Measurements from ENCODE around the gene ORMDL1.

GRCh38 chr2:189821953-189822748 is 38.0 kb upstream of the ORMDL1 start:
- TF ChIP-seq EZH2 (IDR thresholded peaks at IDR 0.05; ENCODE audit: borderline replicate concordance) (no peak), CTCF (IDR thresholded peaks at IDR 0.05; ENCODE audit: poor library complexity) (no peak)
